Gastrocnemius medialis (tissue), 4 donors: ENCODE results near the gene SOD3. TPM values are rescaled to one million over a fixed set of nuclear protein-coding genes. Genes with fewer than 3 reads are reported as not detected.
A peak's percentile ranks its signal among the peaks of the same experiment; 100 is the strongest.

ENCODE experiments used
- ATAC-seq, 2 donors: fragments of 150-250 bp; one replicate each; pipeline ENCODE4 v1.9.1; 2016
- DNase-seq, 2 donors: peaks; one replicate each; pipeline ENCODE4 v3.0.0-alpha.2; 2019
- H3K27ac ChIP-seq, 4 donors: fragments of 200-600 bp; sonication (generic); 1 replicate in 1 of 4; 2 replicates in 3 of 4; pipeline ENCODE4 v1.5.1; 2016 to 2018; ENCODE audit warnings: mild to moderate bottlenecking in 2 of 4, moderate library complexity in 1 of 4
- H3K27me3 ChIP-seq, 3 donors: fragments of 200-600 bp; sonication (generic) in 2 of 3; 1 replicate in 1 of 3; 2 replicates in 2 of 3; pipeline versions ENCODE4 v1.5.1 to v1.6.0; 2016 to 2019; ENCODE audit warnings: mild to moderate bottlenecking in 1 of 3, moderate library complexity in 1 of 3
- H3K36me3 ChIP-seq, 2 donors: fragments of 200-600 bp; sonication (generic) in 1 of 2; one replicate each; pipeline ENCODE4 v1.5.1; 2017 to 2018
- H3K4me1 ChIP-seq, 2 donors: fragments of 200-600 bp; sonication (generic) in 1 of 2; one replicate each; pipeline ENCODE4 v1.5.1; 2016 to 2017; ENCODE audit warnings: mild to moderate bottlenecking in 2 of 2
- H3K4me3 ChIP-seq, 4 donors: fragments of 200-600 bp; sonication (generic) in 3 of 4; 1 replicate in 1 of 4; 2 replicates in 3 of 4; pipeline ENCODE4 v1.5.1; 2016 to 2019; ENCODE audit warnings: mild to moderate bottlenecking in 2 of 4
- H3K9me3 ChIP-seq, 3 donors: fragments of 200-600 bp; sonication (generic) in 2 of 3; 1 replicate in 1 of 3; 2 replicates in 2 of 3; pipeline ENCODE4 v1.5.1; 2016 to 2019
- POLR2A ChIP-seq, 2 donors: fragments of 450-650 bp; IDR thresholded peaks; one replicate each; pipeline ENCODE4 v1.6.1; 2017; ENCODE audit warnings: antibody characterized with exemption in 2 of 2, mild to moderate bottlenecking in 2 of 2, moderate library complexity in 2 of 2
- in situ Hi-C, 4 donors: fragments of 200-750 bp; cut with MboI; loops; one replicate each; pipeline versions ENCODE4 v1.15.0 to v1.8.0; 2017; ENCODE audit warnings: low sequenced_read_pairs in 4 of 4
- intact Hi-C: fragments of 100-400 bp; cut with DNase I; formaldehyde crosslinking; loops from one replicate; pipeline ENCODE4 v1.15.1; 2023; ENCODE audit warnings: low total_unique reads
- total RNA-seq, 4 donors: library from RNA; depleted of rRNA; stranded (reverse); fragments of >200 nt; gene quantifications; one replicate each; pipeline versions ENCODE4 v1.1.0 to v1.2.3, GENCODE V29; 2016
- TF ChIP-seq, protein P1 (sequence below), 5 experiments: fragments of 450-650 bp in 3 of 5; fragments of 200-600 bp in 2 of 5; sonication (generic) in 2 of 5; IDR thresholded peaks in 4 of 5; conservative IDR thresholded peaks in 1 of 5; 1 replicate in 4 of 5; 2 replicates in 1 of 5; pipeline ENCODE4 v1.5.1; 2016 to 2019; ENCODE audit warnings: antibody characterized with exemption in 5 of 5, mild to moderate bottlenecking in 3 of 5, moderate library complexity in 3 of 5

Gene SOD3
- total RNA-seq, 4 donors from 2014 or later: 2.5 to 13.0 (median 5.9) TPM

DNA sequence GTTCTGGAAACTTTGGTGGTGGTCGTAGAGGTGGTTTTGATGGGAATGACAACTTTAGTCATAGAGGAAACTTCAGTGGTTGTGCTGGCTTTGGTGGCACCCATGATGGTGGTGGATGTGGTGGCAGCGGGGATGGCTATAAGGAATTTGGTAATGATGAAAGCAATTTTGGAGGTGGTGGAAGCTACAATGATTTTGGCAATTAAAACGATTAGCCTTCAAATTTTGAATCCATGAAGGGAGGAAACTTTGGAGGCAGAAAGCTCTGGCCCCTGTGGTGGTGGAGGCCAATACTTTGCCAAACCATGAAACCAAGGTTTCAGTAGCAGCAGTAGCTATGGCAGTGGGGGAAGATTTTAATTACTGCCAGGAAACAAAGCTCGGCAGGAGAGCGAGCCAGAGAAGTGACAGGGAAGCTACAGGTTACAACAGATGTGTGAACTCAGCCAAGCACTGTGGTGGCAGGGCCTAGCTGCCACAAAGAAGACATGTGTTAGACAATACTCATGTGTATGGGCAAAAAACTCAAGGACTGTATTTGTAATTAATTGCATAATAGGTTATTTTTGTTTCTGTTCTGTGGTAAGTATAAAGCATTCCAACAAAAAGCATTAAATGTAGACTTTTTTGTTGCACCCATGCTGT lies 23.2 kb upstream of the SOD3 start:
- peak; percentile 9 to 57 for DNase-seq
- Histone ChIP-seq H3K9me3 (no peaks in the 10 kb centered on the region), H3K4me3 (no peak overlapping the region), H3K4me1 (no peaks in the 10 kb centered on the region), H3K27ac (peak overlapping the region in 2 of 4 donors; percentile 5 to 15), H3K27me3 (no peaks in the 10 kb centered on the region), H3K36me3 (no peaks in the 10 kb centered on the region)
- intact Hi-C loops (no loop called here), in situ Hi-C loops (no loop called here)
- ATAC-seq: peak in 1 of 2 donors; percentile 55
- TF ChIP-seq, protein P1, sequence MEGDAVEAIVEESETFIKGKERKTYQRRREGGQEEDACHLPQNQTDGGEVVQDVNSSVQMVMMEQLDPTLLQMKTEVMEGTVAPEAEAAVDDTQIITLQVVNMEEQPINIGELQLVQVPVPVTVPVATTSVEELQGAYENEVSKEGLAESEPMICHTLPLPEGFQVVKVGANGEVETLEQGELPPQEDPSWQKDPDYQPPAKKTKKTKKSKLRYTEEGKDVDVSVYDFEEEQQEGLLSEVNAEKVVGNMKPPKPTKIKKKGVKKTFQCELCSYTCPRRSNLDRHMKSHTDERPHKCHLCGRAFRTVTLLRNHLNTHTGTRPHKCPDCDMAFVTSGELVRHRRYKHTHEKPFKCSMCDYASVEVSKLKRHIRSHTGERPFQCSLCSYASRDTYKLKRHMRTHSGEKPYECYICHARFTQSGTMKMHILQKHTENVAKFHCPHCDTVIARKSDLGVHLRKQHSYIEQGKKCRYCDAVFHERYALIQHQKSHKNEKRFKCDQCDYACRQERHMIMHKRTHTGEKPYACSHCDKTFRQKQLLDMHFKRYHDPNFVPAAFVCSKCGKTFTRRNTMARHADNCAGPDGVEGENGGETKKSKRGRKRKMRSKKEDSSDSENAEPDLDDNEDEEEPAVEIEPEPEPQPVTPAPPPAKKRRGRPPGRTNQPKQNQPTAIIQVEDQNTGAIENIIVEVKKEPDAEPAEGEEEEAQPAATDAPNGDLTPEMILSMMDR (IDR thresholded peaks at IDR 0.05 in 4 of 5, conservative IDR thresholded peaks at IDR 0.05 in 1 of 5): no peak
- no peak for TF ChIP-seq POLR2A (IDR thresholded peaks at IDR 0.05)

DNA sequence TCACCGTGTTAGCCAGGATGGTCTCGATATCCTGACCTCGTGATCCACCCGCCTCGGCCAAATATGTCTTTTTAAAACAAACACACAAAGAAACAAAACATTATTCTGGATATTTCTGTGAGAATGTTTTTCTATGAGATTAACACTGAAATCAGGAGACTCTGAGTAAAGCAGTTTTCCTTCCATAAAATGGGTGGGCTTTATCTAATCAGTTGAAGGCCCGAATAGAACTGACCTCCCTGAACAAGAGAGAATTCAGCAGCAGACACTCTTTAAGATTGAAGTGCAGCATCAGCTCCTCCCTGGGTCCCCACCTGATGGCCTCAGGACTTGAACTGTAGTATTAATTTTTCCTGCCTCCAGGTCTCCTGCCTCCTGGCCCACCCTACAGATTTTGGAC lies 22.4 kb upstream of the SOD3 start:
- TF ChIP-seq POLR2A (IDR thresholded peaks at IDR 0.05): no peak
- TF ChIP-seq, protein P1 (IDR thresholded peaks at IDR 0.05 in 4 of 5, conservative IDR thresholded peaks at IDR 0.05 in 1 of 5): no peak
- no peak for DNase-seq
- H3K27ac ChIP-seq: peak overlapping the region in 1 of 4 donors; percentile 5
- no peaks in the 10 kb centered on the region for H3K4me1 ChIP-seq
- ATAC-seq: no peak
- no peaks in the 10 kb centered on the region for H3K9me3 ChIP-seq
- H3K27me3 ChIP-seq: no peaks in the 10 kb centered on the region
- no peaks in the 10 kb centered on the region for H3K36me3 ChIP-seq
- in situ Hi-C loops (no loop called here), intact Hi-C loops (no loop called here)
- H3K4me3 ChIP-seq: no peak overlapping the region

DNA sequence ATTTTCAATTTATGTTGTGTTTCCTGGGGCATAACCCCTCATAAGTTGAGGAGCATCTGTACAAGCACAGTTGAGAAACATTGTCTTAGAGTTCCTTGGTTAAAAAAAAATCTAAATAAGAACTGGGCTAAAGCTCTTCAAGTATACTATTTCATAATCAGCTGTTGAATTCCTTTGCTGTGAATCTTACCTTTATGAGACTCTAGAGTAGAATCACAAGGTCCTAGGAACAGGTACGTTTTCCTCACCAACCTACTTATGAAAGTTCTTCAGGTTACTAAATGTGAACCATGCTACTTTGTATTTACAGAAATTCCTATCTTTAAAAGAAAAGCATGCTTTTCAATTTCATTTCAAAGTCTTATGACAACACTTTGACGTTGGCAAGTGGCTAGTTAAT lies 20.9 kb upstream of the SOD3 start:
- Histone ChIP-seq H3K9me3 (no peaks in the 10 kb centered on the region), H3K36me3 (no peaks in the 10 kb centered on the region), H3K4me3 (no peak overlapping the region), H3K27me3 (no peaks in the 10 kb centered on the region), H3K27ac (no peak overlapping the region), H3K4me1 (no peaks in the 10 kb centered on the region)
- in situ Hi-C loops (no loop called here), intact Hi-C loops (no loop called here)
- no peak for TF ChIP-seq POLR2A (IDR thresholded peaks at IDR 0.05)
- TF ChIP-seq, protein P1 (IDR thresholded peaks at IDR 0.05 in 4 of 5, conservative IDR thresholded peaks at IDR 0.05 in 1 of 5): no peak
- no peak for DNase-seq
- peak; percentile 56 to 69 for ATAC-seq

DNA sequence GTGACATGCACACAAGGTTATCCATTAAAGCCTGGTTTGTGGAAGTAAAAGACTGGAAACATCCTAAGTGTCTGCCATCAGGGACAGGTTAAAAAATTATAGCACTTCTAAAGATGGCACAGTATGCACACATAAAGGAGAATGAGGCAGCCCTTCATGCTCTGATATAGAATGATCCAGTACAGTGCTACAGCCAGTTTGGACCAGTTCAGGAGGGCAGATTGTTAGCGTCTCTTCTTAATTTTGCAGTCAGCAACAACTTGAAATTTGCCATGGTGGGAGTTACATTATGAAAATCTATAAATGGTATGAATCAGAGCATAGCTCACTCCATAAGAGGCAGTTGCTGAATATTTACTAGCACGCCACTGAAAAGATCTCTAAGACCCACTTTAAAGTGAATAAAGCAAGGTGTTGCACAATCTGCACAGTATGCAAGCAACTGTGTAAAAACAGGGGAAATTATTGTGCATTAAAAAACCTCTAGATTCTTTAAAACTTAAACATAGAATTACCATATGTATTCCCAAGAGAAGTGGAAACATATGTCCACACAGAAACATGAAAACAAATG lies 20.3 kb upstream of the SOD3 start:
- no peak overlapping the region for H3K27ac ChIP-seq
- no peaks in the 10 kb centered on the region for H3K9me3 ChIP-seq
- ATAC-seq (no peak), DNase-seq (no peak)
- no peak overlapping the region for H3K4me3 ChIP-seq
- H3K36me3 ChIP-seq: no peaks in the 10 kb centered on the region
- TF ChIP-seq, protein P1 (IDR thresholded peaks at IDR 0.05 in 4 of 5, conservative IDR thresholded peaks at IDR 0.05 in 1 of 5): no peak
- no peak for TF ChIP-seq POLR2A (IDR thresholded peaks at IDR 0.05)
- intact Hi-C loops (no loop called here), in situ Hi-C loops (loop anchor here in 2 of 4 donors (25.0 kb wide), 1 partner anchor 288 kb away; no protein-coding TSS in a partner anchor)
- no peaks in the 10 kb centered on the region for H3K27me3 ChIP-seq
- H3K4me1 ChIP-seq: no peaks in the 10 kb centered on the region
